Fibroblast of pulmonary artery (primary cell): ENCODE data around the gene RBFOX2.
"Not testable (repeated sequence)": the region's sequence is repeated elsewhere in the genome, so short reads cannot be mapped to it uniquely, and the experiment has no call there.

Source experiments
- DNase-seq: peaks from one replicate; pipeline ENCODE4 v3.0.0-alpha.2; 2010; ENCODE audit warnings: low read depth
- H3K4me3 ChIP-seq: replicated peaks from 2 replicates; pipeline ENCODE4 v1.5.1; 2011; ENCODE audit warnings: low read depth, mild to moderate bottlenecking, control low read depth, low read length, moderate library complexity
- CTCF ChIP-seq: IDR thresholded peaks from 2 replicates; pipeline ENCODE4 v1.5.1; 2011; ENCODE audit warnings: mild to moderate bottlenecking, control low read depth, low read length, inconsistent platforms; ENCODE audit errors: missing control alignments

The RBFOX2 gene

GRCh38 chr22:35804421-35804820, 224.2 kb downstream of the RBFOX2 start:
- no peak overlapping the region for H3K4me3 ChIP-seq
- TF ChIP-seq CTCF: no peak
- DNase-seq: no peak

GRCh38 chr22:35802885-35803284, 225.7 kb downstream of the RBFOX2 start:
- no peak for DNase-seq
- no peak for TF ChIP-seq CTCF
- H3K4me3 ChIP-seq: no peak overlapping the region

GRCh38 chr22:35801301-35801700, 227.3 kb downstream of the RBFOX2 start:
- DNase-seq, H3K4me3 ChIP-seq: not testable (repeated sequence)

- no peak for DNase-seq
- no peak overlapping the region for H3K4me3 ChIP-seq
- no peak for TF ChIP-seq CTCF
These were observed 229.5 kb downstream of the RBFOX2 start for GRCh38 chr22:35799150-35799549.

- no peak for TF ChIP-seq CTCF
- no peak overlapping the region for H3K4me3 ChIP-seq
- DNase-seq: no peak
These were observed 231.2 kb downstream of the RBFOX2 start for GRCh38 chr22:35797411-35797810.

- no peak for TF ChIP-seq CTCF
- no peak for DNase-seq
- no peak overlapping the region for H3K4me3 ChIP-seq
These were observed 233.1 kb downstream of the RBFOX2 start for GRCh38 chr22:35795476-35795875.

GRCh38 chr22:35792506-35792905, 236.1 kb downstream of the RBFOX2 start:
- H3K4me3 ChIP-seq: no peak overlapping the region
- no peak for DNase-seq
- no peak for TF ChIP-seq CTCF

GRCh38 chr22:35791788-35792187, 236.8 kb downstream of the RBFOX2 start:
- H3K4me3 ChIP-seq: not testable (repeated sequence)

More at GRCh38 chr22:35791788-35792187, 236.8 kb downstream of the RBFOX2 start:
- DNase-seq: not testable (repeated sequence)
